ENCODE data around the gene PLCB1.

The PLCB1 gene

GRCh38 chr20:8413691-8414090 lies 281.6 kb downstream of the PLCB1 start:
- Histone ChIP-seq H3K9ac (ENCODE audit: insufficient read length) (no peak overlapping the region), H3K27ac (peak overlapping the region; percentile 68; the same call in 1 of the 2 replicates), H3K9me3 (ENCODE audit: low read depth, low read length) (no peaks in the 10 kb centered on the region), H3K4me3 (no peak overlapping the region), H3K36me3 (ENCODE audit: insufficient read depth, low read length) (no peaks in the 10 kb centered on the region)
- TF ChIP-seq EZH2 (IDR thresholded peaks at IDR 0.05) (no peak), POLR2AphosphoS5 (IDR thresholded peaks at IDR 0.05; ENCODE audit: borderline replicate concordance, low read depth, low read length) (no peak), FOXP2 (optimal IDR thresholded peaks at IDR 0.05; ENCODE audit: control extremely low read depth, extremely low read length, insufficient read depth) (no peak)
- no peak for DNase-seq (ENCODE audit: low read depth, low spot score)

GRCh38 chr20:8414586-8415274 lies 282.7 kb downstream of the PLCB1 start:
- peak overlapping the region; percentile 68; the same call in 1 of the 2 replicates for H3K27ac ChIP-seq
- no peaks in the 10 kb centered on the region for H3K36me3 ChIP-seq (ENCODE audit: insufficient read depth, low read length)
- DNase-seq (ENCODE audit: low read depth, low spot score), result peak; percentile 84
- H3K9ac ChIP-seq (ENCODE audit: insufficient read length), result no peak overlapping the region
- H3K9me3 ChIP-seq (ENCODE audit: low read depth, low read length), result no peaks in the 10 kb centered on the region
- H3K4me3 ChIP-seq, result 0 out of 2 replicates have a peak overlapping the region, but pooled peaks have one; percentile 10
- peak; percentile 34; the same call in 1 of the 2 replicates for TF ChIP-seq POLR2AphosphoS5 (IDR thresholded peaks at IDR 0.05; ENCODE audit: borderline replicate concordance, low read depth, low read length)
- no peak for TF ChIP-seq FOXP2 (optimal IDR thresholded peaks at IDR 0.05; ENCODE audit: control extremely low read depth, extremely low read length, insufficient read depth)

- Histone ChIP-seq H3K9ac (ENCODE audit: insufficient read length) (no peak overlapping the region), H3K4me3 (no peak overlapping the region), H3K36me3 (ENCODE audit: insufficient read depth, low read length) (no peaks in the 10 kb centered on the region), H3K27ac (no peak overlapping the region), H3K9me3 (ENCODE audit: low read depth, low read length) (no peaks in the 10 kb centered on the region)
- DNase-seq (ENCODE audit: low read depth, low spot score), result no peak
- TF ChIP-seq EZH2 (IDR thresholded peaks at IDR 0.05), result no peak
- TF ChIP-seq POLR2AphosphoS5 (IDR thresholded peaks at IDR 0.05; ENCODE audit: borderline replicate concordance, low read depth, low read length), result no peak
- no peak for TF ChIP-seq FOXP2 (optimal IDR thresholded peaks at IDR 0.05; ENCODE audit: control extremely low read depth, extremely low read length, insufficient read depth)
These were observed 289.9 kb downstream of the PLCB1 start for GRCh38 chr20:8421981-8422380.

GRCh38 chr20:8423482-8423881 lies 291.4 kb downstream of the PLCB1 start:
- no peak overlapping the region for H3K9ac ChIP-seq (ENCODE audit: insufficient read length)
- no peaks in the 10 kb centered on the region for H3K9me3 ChIP-seq (ENCODE audit: low read depth, low read length)
- DNase-seq (ENCODE audit: low read depth, low spot score), result no peak
- no peak for TF ChIP-seq FOXP2 (optimal IDR thresholded peaks at IDR 0.05; ENCODE audit: control extremely low read depth, extremely low read length, insufficient read depth)
- TF ChIP-seq POLR2AphosphoS5 (IDR thresholded peaks at IDR 0.05; ENCODE audit: borderline replicate concordance, low read depth, low read length), result no peak
- no peak for TF ChIP-seq EZH2 (IDR thresholded peaks at IDR 0.05)
- H3K4me3 ChIP-seq, result no peak overlapping the region
- H3K36me3 ChIP-seq (ENCODE audit: insufficient read depth, low read length), result no peaks in the 10 kb centered on the region
- H3K27ac ChIP-seq, result no peak overlapping the region

GRCh38 chr20:8424010-8424409 lies 291.9 kb downstream of the PLCB1 start:
- Histone ChIP-seq H3K4me3 (no peak overlapping the region), H3K9me3 (ENCODE audit: low read depth, low read length) (no peaks in the 10 kb centered on the region), H3K9ac (ENCODE audit: insufficient read length) (no peak overlapping the region), H3K27ac (no peak overlapping the region), H3K36me3 (ENCODE audit: insufficient read depth, low read length) (no peaks in the 10 kb centered on the region)
- TF ChIP-seq EZH2 (IDR thresholded peaks at IDR 0.05) (no peak), FOXP2 (optimal IDR thresholded peaks at IDR 0.05; ENCODE audit: control extremely low read depth, extremely low read length, insufficient read depth) (no peak), POLR2AphosphoS5 (IDR thresholded peaks at IDR 0.05; ENCODE audit: borderline replicate concordance, low read depth, low read length) (no peak)
- DNase-seq (ENCODE audit: low read depth, low spot score), result no peak

GRCh38 chr20:8425016-8425415 lies 292.9 kb downstream of the PLCB1 start:
- Histone ChIP-seq H3K9ac (ENCODE audit: insufficient read length) (no peak overlapping the region), H3K27ac (no peak overlapping the region), H3K9me3 (ENCODE audit: low read depth, low read length) (no peaks in the 10 kb centered on the region), H3K4me3 (no peak overlapping the region), H3K36me3 (ENCODE audit: insufficient read depth, low read length) (no peaks in the 10 kb centered on the region)
- no peak for TF ChIP-seq FOXP2 (optimal IDR thresholded peaks at IDR 0.05; ENCODE audit: control extremely low read depth, extremely low read length, insufficient read depth)
- TF ChIP-seq EZH2 (IDR thresholded peaks at IDR 0.05), result no peak
- no peak for TF ChIP-seq POLR2AphosphoS5 (IDR thresholded peaks at IDR 0.05; ENCODE audit: borderline replicate concordance, low read depth, low read length)
- DNase-seq (ENCODE audit: low read depth, low spot score), result no peak

- Histone ChIP-seq H3K9me3 (ENCODE audit: low read depth, low read length) (no peaks in the 10 kb centered on the region), H3K9ac (ENCODE audit: insufficient read length) (no peak overlapping the region), H3K36me3 (ENCODE audit: insufficient read depth, low read length) (no peaks in the 10 kb centered on the region), H3K4me3 (no peak overlapping the region), H3K27ac (no peak overlapping the region)
- no peak for DNase-seq (ENCODE audit: low read depth, low spot score)
- TF ChIP-seq EZH2 (IDR thresholded peaks at IDR 0.05) (no peak), POLR2AphosphoS5 (IDR thresholded peaks at IDR 0.05; ENCODE audit: borderline replicate concordance, low read depth, low read length) (no peak)
These were observed 293.7 kb downstream of the PLCB1 start for GRCh38 chr20:8425802-8426201.

- DNase-seq (ENCODE audit: low read depth, low spot score), result no peak
- Histone ChIP-seq H3K27ac (no peak overlapping the region), H3K36me3 (ENCODE audit: insufficient read depth, low read length) (no peaks in the 10 kb centered on the region), H3K9me3 (ENCODE audit: low read depth, low read length) (no peaks in the 10 kb centered on the region), H3K9ac (ENCODE audit: insufficient read length) (no peak overlapping the region), H3K4me3 (no peak overlapping the region)
- TF ChIP-seq POLR2AphosphoS5 (IDR thresholded peaks at IDR 0.05; ENCODE audit: borderline replicate concordance, low read depth, low read length) (no peak), EZH2 (IDR thresholded peaks at IDR 0.05) (no peak), FOXP2 (optimal IDR thresholded peaks at IDR 0.05; ENCODE audit: control extremely low read depth, extremely low read length, insufficient read depth) (no peak)
These were observed 295.5 kb downstream of the PLCB1 start for GRCh38 chr20:8427419-8428040.

Measured in SK-N-MC (cell line).